Suppressor macrophage treated with lipopolysaccharide for 1 hour (primary cell): ENCODE results near the gene ARID1A.

ENCODE experiments used
- DNase-seq, 3 donors: peaks; one replicate each; pipeline ENCODE4 v3.0.0-alpha.2; 2020 to 2022

The ARID1A gene

DNA sequence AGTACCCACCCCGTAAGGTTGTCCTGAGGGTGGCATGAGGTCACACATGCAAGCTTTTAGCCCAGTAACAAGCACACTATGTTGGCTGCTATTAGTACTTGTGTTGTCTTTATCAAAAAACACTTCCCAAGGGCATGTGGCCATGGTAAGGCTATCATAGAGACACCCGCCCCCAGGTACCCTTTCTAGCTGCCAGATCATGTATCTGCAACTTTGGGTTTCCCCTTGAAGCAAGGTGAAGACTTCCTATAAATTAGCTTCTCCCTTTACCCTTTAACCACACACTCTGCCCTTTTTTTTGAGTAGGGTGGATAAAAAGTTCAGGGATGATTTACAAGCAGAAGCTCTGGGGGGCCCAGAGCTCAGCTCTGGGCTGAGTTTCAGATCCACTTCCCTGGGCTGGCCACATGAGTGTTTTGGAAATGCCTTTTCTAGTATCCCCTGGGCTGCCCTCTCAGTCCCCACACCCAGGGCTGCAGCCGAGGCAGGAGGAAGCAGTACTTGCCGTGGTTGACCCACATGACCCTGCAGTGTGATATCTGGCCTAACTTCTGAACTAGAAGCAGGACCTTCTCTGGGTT, 132.7 kb downstream of the ARID1A start:
- peak; percentile 75 to 81 (median 77) for DNase-seq

DNA sequence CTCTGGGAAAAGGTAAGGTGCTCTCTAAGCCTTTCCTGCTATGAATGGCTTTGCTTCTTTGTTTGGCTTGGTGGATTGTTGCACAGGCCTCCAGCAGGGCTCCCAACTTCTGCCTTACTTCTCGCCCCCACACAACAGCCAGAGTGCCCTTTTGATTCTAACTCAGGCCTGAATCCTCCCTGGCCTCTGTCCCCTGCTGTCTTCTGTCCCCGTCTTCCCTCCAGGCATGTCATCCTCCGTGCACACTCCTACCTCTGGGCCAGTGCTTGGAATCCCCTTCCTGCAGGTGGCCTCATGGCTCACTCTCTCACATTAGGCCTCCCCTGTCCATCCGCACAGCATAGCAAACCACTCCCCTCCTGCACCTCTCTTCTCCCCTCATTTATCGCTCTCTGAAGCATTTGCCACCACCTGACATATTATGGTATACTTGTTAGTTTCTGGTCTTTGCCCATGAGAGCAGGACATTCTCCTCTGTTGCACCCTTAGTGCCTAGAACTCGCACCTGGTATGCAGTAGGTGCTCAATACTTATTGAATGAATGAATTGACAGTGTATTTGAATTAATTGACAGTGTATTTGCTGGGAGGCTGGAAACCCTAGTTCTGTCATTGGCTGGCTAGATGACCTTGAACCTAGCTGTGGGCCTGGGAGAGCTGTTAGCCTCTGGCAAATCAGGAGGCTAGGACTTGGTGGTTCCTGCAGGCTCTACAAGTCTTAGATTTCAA, 133.5 kb downstream of the ARID1A start:
- peak in 1 of 3 donors; percentile 25 for DNase-seq

DNA sequence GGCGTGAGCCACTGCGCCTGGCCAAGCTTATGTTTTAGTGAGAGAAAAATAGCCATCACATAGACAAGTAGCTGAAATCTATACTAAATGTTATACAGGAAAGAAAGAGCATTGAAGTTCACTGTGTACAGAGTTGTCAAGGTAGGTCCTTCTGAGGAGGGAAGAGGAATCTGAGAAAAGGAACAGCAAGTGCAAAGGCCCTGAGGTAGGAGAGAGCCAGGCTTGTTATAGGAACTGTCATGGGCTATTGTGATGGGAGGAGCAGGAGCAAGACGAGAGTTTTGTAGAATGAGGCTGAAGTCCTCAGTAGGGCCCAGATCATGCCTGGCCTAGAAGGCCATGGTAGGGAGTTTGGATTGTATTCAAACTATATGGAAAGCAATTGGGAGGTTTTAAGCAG, 135.2 kb downstream of the ARID1A start:
- DNase-seq = no peak
